ENCODE results near the gene LPGAT1. TPM values are rescaled to one million over a fixed set of nuclear protein-coding genes. Genes with fewer than 3 reads are reported as not detected.
"Not testable (repeated sequence)": the region's sequence is repeated elsewhere in the genome, so short reads cannot be mapped to it uniquely, and the experiment has no call there.

LPGAT1 gene
- polyA plus RNA-seq, 2 of the 4 experiments (the other 2 are of a cell fraction) = 32.3 to 48.0 TPM

DNA sequence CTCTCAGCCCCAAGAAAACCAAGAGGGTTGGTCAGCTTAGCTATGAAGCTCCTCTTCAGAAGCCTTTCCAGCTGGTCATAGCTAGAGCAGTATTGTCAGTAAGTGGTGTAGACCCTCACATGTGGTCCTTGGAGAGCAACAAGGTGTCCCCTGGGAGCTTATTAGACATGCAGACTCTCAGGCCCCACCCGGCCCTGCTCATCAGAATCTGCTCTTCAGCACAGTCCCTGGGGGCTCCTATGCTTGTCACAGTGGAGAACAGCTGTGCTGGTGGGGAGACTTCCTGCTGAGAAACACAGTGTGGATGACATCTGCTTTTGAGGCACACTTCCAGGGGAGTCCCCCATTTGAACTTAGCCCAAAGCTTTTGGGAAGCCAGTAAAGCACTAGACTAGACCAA lies 133.2 kb downstream of the LPGAT1 start:
- ChIA-PET CTCF (interaction anchor here (0.7 to 5.0 kb wide), 30 partner anchors 13 to 755 kb away, joined by 3 to 100 read pairs (median 12); partner anchors contain the start of genes DTL, INTS7 and NEK2), POLR2A (interaction anchor here (1.2 to 1.6 kb wide), 2 partner anchors 247 to 338 kb away, joined by 3 to 10 read pairs; partner anchors contain the start of genes DTL and INTS7)
- H3K4me2 ChIP-seq = no peak overlapping the region
- H3K4me1 ChIP-seq = peaks cover 8% of the 10 kb centered on the region; the same call in 2 of the 3 replicates
- no peak for FAIRE-seq
- ATAC-seq = no peak
- TF ChIP-seq HMGXB4 (CRISPR knock-in tag; IDR thresholded peaks at IDR 0.05; ENCODE audit: borderline replicate concordance) (no peak), ELK1 (IDR thresholded peaks at IDR 0.05; ENCODE audit: low read depth, low read length) (no peak), CBX8 (IDR thresholded peaks at IDR 0.05) (no peak), NR3C1 (IDR thresholded peaks at IDR 0.05) (no peak), CEBPB (IDR thresholded peaks at IDR 0.05) (no peak), PBX3 (IDR thresholded peaks at IDR 0.05) (no peak), KDM5A (IDR thresholded peaks at IDR 0.05) (no peak), EP300 (IDR thresholded peaks at IDR 0.05) (no peak), FOSB (CRISPR knock-in tag; IDR thresholded peaks at IDR 0.05) (no peak), ZFP36 (IDR thresholded peaks at IDR 0.05; ENCODE audit: borderline replicate concordance, partially characterized antibody) (no peak), POLR2AphosphoS2 (conservative IDR thresholded peaks at IDR 0.05; ENCODE audit: low read length) (no peak), FOXS1 (CRISPR knock-in tag; IDR thresholded peaks at IDR 0.05) (no peak), TFCP2L1 (CRISPR knock-in tag; IDR thresholded peaks at IDR 0.05) (no peak), EHMT2 (IDR thresholded peaks at IDR 0.05; ENCODE audit: low read depth) (no peak), MAFK (IDR thresholded peaks at IDR 0.05; ENCODE audit: partially characterized antibody) (no peak)
- TF ChIP-seq, protein P1, sequence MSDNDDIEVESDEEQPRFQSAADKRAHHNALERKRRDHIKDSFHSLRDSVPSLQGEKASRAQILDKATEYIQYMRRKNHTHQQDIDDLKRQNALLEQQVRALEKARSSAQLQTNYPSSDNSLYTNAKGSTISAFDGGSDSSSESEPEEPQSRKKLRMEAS (IDR thresholded peaks at IDR 0.05) = no peak
- TF ChIP-seq, protein P2, sequence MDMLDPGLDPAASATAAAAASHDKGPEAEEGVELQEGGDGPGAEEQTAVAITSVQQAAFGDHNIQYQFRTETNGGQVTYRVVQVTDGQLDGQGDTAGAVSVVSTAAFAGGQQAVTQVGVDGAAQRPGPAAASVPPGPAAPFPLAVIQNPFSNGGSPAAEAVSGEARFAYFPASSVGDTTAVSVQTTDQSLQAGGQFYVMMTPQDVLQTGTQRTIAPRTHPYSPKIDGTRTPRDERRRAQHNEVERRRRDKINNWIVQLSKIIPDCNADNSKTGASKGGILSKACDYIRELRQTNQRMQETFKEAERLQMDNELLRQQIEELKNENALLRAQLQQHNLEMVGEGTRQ (IDR thresholded peaks at IDR 0.05) = no peak
- TF ChIP-seq, protein P3, sequence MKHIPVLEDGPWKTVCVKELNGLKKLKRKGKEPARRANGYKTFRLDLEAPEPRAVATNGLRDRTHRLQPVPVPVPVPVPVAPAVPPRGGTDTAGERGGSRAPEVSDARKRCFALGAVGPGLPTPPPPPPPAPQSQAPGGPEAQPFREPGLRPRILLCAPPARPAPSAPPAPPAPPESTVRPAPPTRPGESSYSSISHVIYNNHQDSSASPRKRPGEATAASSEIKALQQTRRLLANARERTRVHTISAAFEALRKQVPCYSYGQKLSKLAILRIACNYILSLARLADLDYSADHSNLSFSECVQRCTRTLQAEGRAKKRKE (CRISPR knock-in tag; IDR thresholded peaks at IDR 0.05; ENCODE audit: low read depth) = no peak
- H3K9me3 ChIP-seq = no peaks in the 10 kb centered on the region
- DNase-seq (ENCODE audit: low read depth in 1 of 2, low spot score in 1 of 2) = no peak
- H3K27ac ChIP-seq = peak overlapping the region in 1 of 2 experiments; percentile 19; a peak in 1 of 6 replicates
- 27% methylated on average over 1 of the region's 1 CpG for WGBS (ENCODE audit: missing lambda C conversion rate)
- H3K4me3 ChIP-seq = no peak overlapping the region

GRCh38 chr1:211695135-211695816 lies 135.3 kb downstream of the LPGAT1 start:
- no peak for TF ChIP-seq SMC3 (IDR thresholded peaks at IDR 0.05)
- TF ChIP-seq MAZ (IDR thresholded peaks at IDR 0.05; ENCODE audit: borderline replicate concordance, low read depth, low read length) = no peak
- TF ChIP-seq MYC (IDR thresholded peaks at IDR 0.05; ENCODE audit: borderline replicate concordance, low read length) = no peak
- no peak for TF ChIP-seq CBX8 (IDR thresholded peaks at IDR 0.05)
- TF ChIP-seq POLR2A (IDR thresholded peaks at IDR 0.05; ENCODE audit: low read length) = no peak
- Histone ChIP-seq H3K9me3 (no peaks in the 10 kb centered on the region), H3K27ac (no peak overlapping the region), H3K4me2 (no peak overlapping the region), H3K4me3 (no peak overlapping the region), H3K4me1 (peaks cover 8% of the 10 kb centered on the region; the same call in 2 of the 3 replicates)
- POLR2A ChIA-PET = no interaction called here
- no peak for ATAC-seq
- FAIRE-seq = no peak
- CTCF ChIA-PET = interaction anchor here (0.6 to 2.5 kb wide), 8 partner anchors 9 to 760 kb away, joined by 3 to 16 read pairs (median 4); no protein-coding TSS in a partner anchor
- WGBS (ENCODE audit: missing lambda C conversion rate) = 80% methylated on average over 10 of the region's 10 CpGs
- no peak for DNase-seq (ENCODE audit: low read depth in 1 of 2, low spot score in 1 of 2)

DNA sequence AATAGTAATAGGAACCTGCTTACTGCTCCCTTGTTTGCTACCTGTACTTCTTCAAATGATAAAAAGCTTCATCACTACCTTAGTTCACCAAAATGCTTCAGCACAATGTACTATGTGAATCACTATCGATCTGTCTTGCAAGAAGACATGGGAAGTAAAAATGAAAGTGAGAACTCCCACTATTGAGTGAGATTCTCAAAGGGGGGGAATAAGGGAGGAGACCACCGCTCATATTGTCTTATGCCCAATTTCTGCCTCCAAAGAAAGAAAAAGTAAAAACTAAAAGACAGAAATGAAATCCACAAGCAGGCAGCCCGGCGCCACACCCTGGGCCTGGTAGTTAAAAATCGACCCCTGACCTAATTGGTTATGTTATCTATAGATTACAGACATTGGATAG lies 136.7 kb downstream of the LPGAT1 start:
- CTCF ChIA-PET = interaction anchor here (0.6 to 3.0 kb wide), 4 partner anchors 13 to 332 kb away, joined by 5 to 16 read pairs (median 7); no protein-coding TSS in a partner anchor
- H3K9me3 ChIP-seq; FAIRE-seq; H3K4me3 ChIP-seq; ATAC-seq; DNase-seq (ENCODE audit: low read depth in 1 of 2, low spot score in 1 of 2); H3K4me1 ChIP-seq; H3K4me2 ChIP-seq; POLR2A ChIA-PET; H3K27ac ChIP-seq: not testable (repeated sequence)
- 78% methylated on average over 5 of the region's 5 CpGs for WGBS (ENCODE audit: missing lambda C conversion rate)
